Fibroblast of skin of left biceps (primary cell): Measurements from ENCODE around the gene SRGAP2B.
"Not testable (repeated sequence)": the region's sequence is repeated elsewhere in the genome, so short reads cannot be mapped to it uniquely, and the experiment has no call there.

Source experiments
- DNase-seq, 2 experiments: peaks; one replicate each; pipeline ENCODE4 v3.0.0-alpha.2; 2013; ENCODE audit warnings: low read depth in 2 of 2

SRGAP2B gene

DNA sequence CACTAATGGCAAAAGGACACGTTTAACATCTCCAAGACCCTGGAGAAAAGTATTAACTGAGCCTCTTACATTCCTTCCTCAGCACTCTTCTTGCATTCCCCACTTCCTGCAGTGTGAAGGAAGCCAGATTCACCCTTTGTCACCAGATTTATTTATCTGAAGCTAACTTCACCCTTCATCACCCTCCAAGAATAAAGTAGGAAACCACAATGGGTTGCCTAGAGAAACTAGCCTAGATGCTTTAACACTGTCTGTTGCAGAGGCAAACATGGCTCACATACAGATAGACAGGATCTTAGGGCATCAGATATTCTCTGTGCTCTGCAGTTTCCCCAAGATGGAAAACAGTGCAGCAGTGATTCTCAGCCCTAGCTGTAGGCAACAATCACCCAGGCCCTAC, 147.6 kb downstream of the SRGAP2B start:
- not testable (repeated sequence) for DNase-seq

DNA sequence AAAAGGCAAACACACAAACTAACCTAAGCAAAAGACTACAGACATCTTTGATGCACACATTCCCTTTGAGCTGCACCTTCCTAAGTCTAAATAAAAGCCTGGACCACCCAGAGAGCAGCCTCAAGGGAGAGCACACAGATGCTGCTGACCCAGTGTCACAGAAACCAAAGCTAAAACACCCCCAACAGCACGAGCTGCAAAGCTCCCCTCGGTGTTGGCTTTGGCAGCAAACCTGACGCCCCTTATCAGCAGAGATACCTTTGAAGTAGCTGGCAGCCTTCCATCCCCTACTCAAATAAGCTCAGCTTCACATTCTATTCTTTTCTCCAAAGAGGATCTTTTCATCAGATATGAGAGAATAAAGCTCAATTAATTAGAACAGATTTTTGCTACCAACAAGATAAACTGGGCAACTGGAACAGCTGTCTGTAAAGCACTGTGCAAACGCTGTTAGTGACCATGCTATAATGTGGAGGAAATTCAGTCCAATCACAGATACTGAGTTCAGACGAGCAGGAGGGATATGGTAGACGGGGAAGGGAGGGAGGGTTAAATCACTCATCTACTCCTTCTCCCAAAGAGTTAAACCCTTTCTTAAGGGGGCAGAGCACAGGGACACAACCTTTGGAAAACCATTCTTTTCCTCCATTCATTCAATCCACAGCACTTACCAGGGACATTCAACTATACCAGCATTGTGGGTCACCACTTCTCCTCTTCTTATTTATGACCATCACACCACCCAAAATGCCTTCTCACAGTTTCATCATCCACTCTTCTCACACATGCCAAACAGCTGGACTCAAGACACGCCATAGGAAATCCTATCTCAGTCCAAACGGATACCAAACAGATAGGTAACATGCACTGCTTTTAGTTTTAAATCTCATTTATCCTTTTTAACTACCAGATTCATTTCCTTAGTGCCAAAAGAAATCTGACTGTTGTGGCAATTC, 148.3 kb downstream of the SRGAP2B start:
- not testable (repeated sequence) for DNase-seq

DNA sequence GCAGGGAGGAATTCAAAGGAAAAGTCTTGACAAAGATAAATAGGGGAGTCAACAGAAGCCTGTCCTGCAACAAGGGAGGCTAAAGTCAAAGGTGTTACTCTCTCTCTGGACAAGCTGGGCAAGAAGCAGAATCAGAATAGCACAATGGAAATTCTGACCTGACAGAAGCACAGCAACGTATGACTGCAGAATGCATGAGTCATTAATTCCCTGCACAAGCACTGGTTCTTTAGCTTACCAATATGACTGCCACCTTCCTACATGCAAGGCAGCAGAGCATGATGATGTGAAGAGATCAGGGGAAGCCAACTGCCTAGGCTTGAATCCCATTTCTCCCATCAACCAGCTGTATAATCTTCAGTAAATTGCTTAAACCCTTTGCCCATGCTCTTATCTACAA, 153.4 kb downstream of the SRGAP2B start:
- DNase-seq, result not testable (repeated sequence)

DNA sequence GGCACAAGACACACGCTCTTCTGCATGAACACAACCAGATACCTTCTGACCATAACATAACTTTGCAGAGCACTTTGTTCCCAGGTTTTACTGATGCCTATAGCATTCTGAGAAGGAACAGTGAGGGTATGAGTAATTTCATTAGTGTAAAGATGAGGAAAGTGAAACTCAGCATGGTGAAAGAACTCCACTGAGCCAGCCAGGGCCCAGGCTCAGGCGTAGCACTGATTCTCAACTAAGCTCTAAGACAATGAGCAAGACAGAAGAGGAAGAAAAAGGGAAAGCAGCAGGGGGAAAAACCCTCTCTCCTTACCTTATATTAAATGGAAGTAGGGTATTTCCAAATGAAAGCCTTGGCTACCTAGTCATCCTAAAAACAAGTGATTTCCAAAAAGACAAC, 155.1 kb downstream of the SRGAP2B start:
- not testable (repeated sequence) for DNase-seq

- DNase-seq, result not testable (repeated sequence)
Measured at GRCh38 chr1:144938627-144939026, 156.5 kb downstream of the SRGAP2B start.

GRCh38 chr1:144936186-144936732, 158.9 kb downstream of the SRGAP2B start:
- not testable (repeated sequence) for DNase-seq

DNA sequence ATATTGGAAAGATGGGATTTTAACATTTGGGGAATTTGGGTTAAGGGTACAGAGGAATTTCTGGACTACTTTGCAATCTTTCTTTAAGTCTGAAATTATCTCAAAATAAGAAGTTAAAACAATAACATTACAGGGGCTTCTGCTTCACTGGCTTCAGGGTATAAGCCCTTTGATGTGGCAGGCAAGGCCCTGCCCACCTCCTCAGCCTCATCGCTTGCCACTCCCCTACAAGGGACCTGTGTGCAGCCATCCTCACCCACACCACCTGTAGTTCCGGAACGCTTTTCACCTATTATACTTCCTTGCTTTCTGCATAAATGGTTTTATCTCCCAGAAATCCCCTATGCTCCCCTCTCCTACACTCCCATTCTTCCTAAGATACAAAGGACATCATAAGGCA, 159.8 kb downstream of the SRGAP2B start:
- DNase-seq, result not testable (repeated sequence)

GRCh38 chr1:144933014-144933413, 162.1 kb downstream of the SRGAP2B start:
- not testable (repeated sequence) for DNase-seq

- not testable (repeated sequence) for DNase-seq
Measured at GRCh38 chr1:144932153-144932552, 163.0 kb downstream of the SRGAP2B start.

GRCh38 chr1:144931553-144931952, 163.6 kb downstream of the SRGAP2B start:
- not testable (repeated sequence) for DNase-seq

GRCh38 chr1:144930085-144930777, 164.9 kb downstream of the SRGAP2B start:
- DNase-seq, result not testable (repeated sequence)

GRCh38 chr1:144927292-144927691, 167.8 kb downstream of the SRGAP2B start:
- DNase-seq, result not testable (repeated sequence)

- DNase-seq, result not testable (repeated sequence)
Measured at GRCh38 chr1:144923640-144924039, 171.5 kb downstream of the SRGAP2B start.

- not testable (repeated sequence) for DNase-seq
Measured at GRCh38 chr1:144922785-144923184, 172.3 kb downstream of the SRGAP2B start.

DNA sequence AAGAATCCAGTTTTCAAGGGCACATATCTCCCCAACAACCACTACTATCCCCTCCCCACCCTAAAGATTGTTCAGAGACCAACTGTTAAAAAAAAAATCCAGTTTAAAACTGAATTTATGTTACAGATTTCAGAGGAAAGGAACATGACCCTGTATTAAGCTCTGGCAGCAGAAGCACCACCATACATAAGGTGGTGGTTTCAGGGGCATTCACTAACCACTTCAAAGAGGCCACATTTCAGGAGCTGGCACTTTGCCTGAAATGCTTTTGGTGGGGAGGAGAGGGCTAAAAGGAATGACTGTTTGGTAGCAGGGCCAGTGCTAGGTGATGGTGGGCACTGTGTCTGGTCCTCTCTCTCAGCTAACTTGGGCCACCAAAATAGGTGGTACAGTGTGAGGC, 176.0 kb downstream of the SRGAP2B start:
- not testable (repeated sequence) for DNase-seq

- not testable (repeated sequence) for DNase-seq
Measured at GRCh38 chr1:144918027-144918603, 177.0 kb downstream of the SRGAP2B start.

DNA sequence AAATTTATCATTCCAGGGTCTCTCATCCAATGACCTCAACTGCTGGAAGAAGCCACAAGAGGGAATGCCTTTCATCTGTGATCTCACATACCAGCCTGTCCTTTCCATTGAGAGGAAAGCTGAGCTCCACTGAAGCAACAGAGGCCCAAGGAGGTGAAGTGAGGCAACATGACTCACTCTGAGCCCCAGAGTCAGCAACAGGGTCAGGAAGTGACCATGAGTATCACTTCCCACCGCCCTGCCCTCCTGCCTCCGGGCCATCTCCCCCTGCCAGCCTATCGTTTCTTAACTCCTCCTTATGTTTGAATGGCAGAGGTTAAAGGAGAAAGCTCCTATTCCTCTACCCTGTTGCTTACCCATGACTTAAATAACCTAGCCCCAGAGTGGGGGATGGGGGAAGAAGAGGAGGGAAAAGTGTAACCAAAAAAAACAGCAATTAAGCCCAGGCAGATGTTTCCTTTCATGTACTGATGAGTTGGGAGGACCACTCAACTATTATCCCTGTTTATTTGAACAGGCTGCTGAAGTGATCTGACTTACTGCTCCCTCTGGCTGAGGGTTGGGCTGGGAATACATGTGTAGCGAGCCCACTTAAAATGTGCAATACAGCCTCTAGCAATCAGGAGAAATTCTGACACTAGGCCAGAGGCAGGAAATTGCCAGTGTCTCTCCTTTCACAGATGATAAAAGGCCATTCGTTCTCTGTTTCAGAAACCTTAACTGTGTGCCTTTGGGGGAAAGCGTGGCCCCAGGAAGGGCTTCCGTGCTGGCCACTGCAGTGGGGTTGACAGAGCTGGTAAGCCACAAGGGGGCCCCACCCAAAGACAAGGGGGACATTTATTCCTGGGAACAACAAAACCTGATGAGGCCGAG, 177.7 kb downstream of the SRGAP2B start:
- DNase-seq, result not testable (repeated sequence)

DNA sequence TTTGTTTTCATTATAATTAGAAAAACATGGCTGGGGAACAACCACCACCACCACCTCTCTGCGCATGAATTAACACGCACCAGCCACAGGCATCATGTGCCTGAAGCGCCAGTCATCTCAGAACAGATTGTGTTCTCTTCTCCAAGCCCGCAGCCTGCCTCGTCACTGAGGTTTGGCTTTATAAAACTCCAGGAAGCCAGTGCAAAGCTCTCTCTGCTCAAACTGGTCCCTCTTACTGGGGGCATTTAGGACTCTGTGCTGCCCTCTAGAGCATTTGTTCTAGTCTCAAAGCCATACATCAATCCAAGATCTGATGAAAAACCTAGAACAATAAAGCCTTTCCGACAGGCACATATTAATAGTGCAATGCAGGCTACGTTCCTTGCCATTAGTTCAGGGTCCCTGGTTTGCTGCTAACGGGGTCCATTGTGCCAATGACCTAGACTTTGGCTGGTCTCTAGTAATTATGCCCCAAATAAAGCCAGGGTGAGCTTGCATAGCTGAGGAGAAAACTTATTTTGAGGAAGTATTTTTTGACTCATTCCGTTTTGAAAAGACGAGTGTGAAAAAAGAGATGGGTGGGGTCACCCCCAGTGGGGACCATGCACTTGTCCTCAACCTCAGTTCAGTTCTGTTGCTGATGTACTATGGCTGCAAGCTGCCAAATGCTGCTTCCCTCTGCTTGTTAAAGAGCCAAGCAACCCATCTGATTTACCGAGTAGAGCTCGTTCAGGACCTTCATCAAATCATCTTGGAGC, 181.0 kb downstream of the SRGAP2B start:
- not testable (repeated sequence) for DNase-seq

GRCh38 chr1:144913458-144913857, 181.7 kb downstream of the SRGAP2B start:
- DNase-seq, result not testable (repeated sequence)

DNA sequence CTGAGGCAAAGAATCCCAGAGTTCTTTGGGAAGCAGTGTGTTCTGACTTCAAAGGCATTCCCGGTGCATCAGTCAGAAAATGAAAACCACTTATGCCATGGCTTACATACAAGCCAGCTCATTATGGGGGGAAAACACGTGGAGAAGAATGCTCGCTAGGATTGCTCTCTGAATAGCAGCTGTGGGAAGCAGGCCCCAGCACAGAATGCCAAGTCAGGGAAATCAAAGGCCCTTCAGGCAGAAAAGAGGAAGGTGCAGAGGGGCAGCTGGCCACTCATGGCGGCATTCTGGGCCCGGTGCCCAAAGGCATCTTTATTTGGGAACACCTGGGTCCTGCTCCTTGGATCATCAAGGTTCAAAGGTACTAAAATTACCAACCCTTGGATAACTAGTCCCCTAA, 184.4 kb downstream of the SRGAP2B start:
- DNase-seq, result not testable (repeated sequence)
